RPMI7951 (cell line): ENCODE results near the gene PRUNE2. TPM values are rescaled to one million over a fixed set of nuclear protein-coding genes. Genes with fewer than 3 reads are reported as not detected.
"Not testable (repeated sequence)": the region's sequence is repeated elsewhere in the genome, so short reads cannot be mapped to it uniquely, and the experiment has no call there.

Experiments used
- DNase-seq: peaks from one replicate; pipeline ENCODE4 v3.0.0-alpha.2; 2012; ENCODE audit warnings: low read depth
- total RNA-seq: library from RNA; depleted of rRNA; stranded (reverse); fragments of >200 nt; shearing (Covaris generic); gene quantifications from 2 replicates; pipeline ENCODE4 v1.2.3, GENCODE V29; 2014

The PRUNE2 gene
- total RNA-seq, 1 experiment from 2014 or later = 0.12 TPM

DNA sequence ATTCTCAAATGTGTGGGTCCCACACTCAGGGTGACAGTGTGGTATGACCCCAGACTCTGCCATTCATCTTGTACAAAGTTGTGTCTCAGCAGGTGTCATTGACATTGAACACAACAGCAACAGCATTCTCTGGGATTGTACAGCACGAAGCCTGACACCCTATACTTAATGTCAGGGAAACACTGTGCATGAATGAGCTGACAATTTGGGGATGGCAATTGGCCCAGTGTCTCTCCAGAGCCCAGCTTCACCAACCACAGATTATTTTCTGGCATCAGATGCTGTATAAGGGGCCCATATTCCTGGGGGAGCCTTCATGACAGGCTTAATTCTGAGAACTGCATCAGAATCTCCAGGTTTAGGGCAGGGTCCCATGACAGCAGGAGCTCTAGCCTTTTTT lies 303.7 kb downstream of the PRUNE2 start:
- DNase-seq = no peak

DNA sequence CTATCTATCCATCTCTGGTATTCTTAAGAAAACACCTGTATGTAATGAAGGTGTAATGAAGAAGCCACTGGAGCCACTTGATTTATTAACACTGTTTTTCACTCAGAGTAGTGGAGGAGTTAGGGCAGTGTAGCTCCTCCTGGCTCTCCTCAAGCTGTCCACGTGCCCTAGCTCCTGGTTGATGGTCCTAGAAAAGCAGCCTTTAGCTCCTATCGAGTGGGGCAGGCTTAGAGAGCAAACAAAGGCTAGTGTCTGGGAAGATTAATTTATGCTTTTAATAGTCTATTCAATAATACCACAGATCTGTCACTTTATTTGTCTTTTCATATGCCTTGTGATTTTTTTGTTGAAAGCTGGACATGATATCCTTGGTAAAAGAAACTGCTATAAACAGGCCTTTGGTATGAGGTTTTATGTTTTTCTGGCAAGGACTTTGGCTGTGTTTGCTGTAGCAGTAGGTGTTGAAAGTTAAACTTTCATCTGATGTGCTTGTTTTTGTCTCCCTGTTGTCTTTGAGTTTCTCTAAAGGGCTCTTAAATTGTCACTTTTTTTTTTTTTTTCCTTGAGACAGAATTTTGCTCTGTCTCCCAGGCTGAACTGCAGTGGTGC lies 305.8 kb downstream of the PRUNE2 start:
- no peak for DNase-seq

DNA sequence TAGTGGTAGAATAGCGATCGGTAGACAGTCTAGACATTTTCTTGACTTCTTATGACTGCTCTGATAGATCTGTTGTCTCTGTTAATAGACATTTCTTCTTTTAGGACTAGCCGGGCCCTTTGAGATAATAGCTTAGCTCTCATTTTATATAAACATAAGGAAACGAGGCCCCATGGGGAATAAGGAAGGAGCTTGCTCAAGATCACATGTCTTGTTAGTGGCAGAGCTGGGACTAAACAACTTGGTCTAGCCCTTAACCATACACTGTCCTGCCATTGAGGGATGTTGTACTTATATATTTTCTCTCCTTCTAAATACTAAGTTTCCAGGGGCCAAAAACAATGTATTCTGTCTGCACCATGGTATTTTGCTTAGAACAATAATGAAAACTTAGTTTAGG lies 306.9 kb downstream of the PRUNE2 start:
- DNase-seq = no peak

DNA sequence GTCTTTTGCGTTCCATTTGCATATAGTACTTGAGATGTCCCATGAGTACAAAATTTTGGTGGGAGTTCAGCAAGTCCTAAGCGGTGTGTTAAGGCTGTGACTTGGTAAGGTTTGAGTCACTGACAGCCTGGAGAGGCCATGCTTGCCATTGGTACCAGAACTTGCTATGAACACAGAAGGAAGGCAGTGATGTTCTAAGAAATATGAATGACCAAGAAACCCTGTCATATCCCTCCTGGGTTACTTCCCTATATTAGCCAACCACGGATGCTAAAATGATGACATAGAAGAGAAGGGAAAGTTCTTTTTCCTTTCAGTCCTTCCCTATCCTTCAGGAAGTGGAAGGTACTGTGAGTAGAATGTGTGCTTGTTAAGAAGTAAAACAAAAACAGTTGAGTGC lies 310.3 kb downstream of the PRUNE2 start:
- DNase-seq = no peak

DNA sequence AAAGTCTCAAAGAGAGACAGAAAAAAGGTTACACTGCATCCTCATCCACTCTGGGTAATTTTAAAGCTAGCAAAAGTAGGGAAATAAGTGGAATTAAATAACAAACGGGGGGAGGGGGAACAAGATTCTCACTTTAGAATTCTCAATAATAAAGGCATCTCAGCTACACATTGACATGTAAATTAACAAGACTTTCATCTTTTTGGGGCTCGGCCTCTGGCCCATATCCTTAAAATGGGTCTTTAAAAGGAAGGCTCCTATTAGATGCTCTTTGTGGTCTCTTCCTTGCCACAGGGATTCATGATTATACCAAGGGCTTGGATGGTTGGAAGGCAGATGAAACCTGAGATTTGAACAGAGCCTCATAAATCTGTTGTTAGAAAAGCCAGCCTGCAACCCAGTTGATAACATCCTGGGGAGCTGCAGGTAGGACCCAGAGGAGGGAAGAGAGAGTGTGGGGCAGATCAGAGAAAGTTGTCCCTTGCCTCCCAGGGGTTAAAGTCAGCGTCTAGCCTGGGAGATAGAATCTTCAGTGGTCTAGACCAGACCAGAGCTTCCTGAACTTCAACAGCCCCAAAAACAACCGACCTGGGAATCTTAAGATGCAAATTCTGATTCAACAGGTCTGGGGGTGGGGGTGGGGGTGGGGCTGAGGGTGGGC lies 311.0 kb downstream of the PRUNE2 start:
- DNase-seq = no peak

DNA sequence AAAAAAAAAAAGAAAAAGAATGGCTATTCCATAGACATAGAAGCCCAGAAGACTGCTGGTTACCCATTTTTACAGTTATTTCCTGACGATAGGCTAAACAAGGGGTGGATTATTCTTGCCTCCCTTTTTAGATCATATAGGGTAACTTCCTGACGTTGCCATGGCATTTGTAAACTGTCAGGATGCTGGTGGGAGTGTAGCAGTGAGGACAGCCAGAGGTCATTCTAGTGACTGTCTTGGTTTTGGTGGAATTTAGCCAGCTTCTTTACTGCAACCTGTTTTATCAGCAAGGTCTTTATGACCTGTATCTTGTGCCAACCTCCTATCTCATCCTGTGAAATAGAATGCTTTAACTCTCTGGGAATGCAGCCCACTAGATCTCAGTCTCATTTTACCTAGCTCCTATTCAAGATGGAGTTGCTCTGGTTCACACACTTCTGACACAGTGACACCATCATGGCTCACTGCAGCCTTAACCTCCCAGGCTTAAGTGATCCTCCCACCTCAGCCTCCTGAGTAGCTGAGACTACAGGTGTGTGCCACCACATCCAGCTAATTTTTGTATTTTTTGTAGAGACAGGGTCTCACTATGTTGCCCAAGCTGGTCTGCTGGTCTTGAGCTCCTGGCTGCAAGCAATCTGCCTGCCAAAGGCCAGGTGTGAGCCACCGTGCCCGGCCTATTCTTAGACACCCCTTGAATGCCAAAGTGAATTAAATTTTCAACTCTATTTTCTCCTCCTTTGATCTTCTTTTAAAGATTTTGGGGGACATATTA lies 311.8 kb downstream of the PRUNE2 start:
- DNase-seq = not testable (repeated sequence)

DNA sequence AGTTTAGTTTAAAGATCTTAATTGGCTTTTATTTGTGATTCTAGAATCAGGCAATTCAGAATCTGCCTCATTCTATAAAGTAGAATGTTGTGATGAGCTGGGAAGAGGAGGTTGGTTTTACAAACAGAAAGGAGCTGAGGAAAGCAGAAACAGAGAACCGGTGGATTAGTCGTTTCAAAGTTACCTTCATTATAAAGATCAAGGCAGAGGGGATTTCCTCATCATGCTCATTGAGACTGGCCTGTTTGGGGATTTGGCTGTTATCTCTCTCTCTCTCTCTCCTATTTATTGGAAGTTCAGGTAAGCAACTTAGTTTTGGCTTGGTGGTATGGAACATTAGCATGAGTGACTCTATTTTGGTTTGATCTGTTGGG lies 313.0 kb downstream of the PRUNE2 start:
- DNase-seq = no peak

DNA sequence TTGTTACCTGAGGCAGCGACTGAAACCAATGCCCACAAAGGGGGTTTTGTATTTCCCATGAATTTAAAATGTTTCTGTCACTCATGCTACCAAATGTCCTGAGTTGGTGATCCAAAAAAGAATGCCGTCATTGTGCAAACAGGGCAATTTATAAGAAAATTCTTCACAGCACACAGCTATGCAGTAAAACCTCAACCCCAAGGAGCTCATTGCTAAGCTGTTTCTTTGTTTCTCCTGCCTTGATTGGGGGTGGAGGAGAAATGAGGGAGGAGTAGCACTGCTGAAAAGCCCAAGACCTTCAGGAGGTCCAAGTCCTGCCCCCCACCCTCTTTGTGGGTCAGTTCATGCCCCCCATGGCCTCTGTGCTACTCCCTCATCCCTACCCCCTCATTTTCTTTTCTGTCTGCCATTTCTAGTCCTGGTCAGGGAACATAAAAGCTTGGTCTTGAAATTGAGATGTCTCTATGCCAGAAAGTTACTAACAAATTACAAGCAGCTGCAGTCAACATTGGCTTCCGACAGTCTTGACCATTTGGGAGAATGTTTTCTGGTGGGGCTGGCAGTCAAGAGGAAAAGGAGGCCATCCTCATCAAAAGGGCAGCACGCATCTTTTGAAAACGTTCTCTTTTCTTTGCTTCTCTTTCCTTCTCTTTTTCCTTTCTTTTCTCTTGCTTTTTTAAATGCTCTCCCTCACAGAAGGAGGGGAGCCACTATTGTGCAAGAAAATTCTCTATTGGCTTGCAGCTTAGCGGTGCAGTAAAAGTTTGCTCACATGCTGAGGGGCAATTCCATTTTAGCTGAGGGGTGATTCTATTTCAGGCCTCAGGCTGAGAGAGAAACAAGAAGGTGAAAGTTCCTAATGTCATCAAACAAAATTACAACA lies 313.6 kb downstream of the PRUNE2 start:
- DNase-seq = peak; percentile 33

DNA sequence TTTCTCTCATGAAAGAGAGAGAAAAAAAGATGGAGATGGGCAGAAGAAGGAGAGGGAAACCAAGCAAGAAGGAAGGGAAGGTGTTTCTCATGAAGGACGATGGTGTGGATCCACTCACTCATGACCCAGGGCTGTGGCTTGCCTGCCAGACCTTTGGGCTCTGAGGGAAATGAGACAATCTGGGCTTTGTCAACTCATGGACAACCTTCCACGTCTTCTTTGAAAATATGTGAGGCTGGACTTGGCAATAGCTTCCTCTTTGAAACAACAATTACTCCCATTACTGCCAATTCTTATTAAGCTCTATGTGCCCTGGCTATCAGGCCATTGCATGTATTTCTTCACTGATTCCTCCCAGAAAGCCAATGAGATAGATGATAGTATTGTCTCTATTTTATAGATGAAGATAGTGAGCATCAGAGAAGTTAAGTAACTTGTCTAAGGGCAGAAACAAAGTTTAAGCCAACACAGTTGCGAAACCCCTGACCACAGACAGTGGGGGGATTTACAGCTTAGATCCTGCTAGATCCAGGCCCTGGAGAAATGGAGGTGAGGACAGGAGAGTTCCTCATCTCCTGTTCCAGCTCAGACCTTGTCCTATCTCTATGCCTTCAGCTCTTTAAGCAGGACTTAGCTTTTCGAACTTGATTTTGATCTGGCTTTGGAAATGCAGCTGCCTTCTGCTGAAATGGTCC lies 314.5 kb downstream of the PRUNE2 start:
- no peak for DNase-seq

DNA sequence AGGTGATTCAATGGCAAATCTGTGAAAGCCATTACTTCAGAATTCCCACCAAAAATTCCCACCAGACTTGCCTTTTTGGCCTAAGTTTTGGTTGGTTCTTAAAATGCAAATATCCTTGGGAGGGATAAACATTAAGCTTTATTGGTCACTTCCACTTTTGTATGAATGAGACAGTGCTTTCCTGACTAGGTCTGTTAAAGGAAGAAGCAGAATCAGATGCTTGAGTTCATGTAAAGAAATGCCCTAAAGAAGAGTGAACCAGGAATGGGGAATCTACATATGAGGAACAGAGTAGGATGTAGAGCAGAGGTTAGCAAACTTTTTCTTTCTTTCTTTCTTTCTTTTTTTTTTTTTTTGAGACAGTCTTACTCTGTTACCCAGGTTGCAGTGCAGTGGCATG lies 317.6 kb downstream of the PRUNE2 start:
- DNase-seq = no peak

DNA sequence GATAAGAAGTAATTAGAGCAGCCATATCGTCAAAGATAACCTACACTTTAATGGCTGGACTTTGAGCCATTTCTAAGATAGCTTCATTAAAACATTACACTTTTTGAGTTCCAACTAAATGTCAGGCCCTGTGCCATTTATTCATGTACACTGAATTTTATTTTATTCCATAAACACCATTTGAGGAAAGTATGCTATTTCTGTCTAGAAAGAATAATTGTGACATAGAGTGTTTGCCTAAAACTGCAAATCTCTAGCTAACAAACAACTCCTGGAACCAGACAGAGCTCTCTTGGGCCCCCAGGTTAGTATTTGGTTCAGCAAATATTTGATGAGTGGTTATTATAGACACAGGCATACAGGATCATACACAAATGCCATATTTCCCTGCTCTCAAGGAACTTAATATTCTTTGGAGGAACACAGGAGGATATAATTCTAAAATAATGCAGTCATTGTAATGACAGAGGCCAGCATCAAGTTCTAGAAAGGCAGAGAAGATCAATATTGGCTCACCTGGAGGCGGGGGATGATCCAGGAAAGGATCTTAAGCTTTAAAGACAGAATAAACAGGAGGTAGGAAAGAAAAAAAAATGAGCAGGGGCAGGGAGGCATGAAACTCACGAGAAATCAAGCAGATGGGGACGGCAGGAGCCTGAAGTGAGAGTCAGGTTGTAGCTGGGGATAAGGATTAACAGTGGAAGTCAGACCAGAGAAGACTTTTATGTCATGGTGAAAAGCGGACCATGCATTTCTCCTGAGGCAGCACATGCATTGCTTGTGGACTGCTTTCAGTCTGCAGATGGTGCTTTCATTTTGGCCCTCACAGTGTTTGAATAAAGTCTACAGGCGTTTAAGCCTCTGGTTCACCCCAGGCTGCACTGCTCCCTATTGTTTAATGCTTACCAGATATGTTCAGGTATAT lies 319.3 kb downstream of the PRUNE2 start:
- no peak for DNase-seq

DNA sequence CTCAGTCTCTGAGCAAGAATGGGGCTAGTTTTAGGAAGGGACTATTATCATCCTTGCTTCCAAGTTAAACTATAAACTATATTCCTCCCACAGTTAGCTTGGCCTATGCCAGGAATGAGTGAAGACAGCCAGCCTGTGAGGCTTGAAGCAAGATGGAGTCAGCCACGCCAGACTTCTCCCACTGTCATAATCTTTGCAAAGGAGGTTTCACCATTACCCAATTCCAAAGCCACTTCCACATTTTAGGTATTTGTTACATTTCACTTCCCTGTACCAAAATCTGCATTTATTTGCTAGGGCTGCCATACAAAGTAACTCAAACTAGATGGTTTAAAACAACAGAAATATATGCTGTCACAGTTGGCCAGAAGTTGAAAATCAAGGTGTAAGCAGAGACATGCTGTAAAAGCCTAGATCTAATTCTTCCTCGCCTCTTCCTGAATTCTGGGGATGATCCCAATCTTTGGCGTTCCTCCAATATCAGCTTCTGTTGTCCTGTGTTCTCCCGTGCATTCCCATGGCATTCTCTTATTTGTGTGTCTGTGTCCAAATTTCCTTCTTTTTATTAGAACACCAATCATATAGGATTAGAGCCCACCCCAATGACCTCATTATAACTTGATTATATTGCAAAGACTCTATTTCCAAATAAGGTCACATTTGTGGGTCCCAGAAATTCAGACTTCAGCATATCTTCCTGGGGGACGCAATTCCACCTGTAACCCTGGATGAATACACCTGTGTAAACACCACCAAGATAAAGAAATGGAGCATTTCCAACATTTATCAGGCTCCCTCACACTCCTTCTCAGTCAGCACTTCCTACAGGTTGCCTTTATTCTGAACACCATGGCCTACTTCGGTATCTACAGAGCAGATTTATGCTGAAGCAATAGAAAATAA lies 320.2 kb downstream of the PRUNE2 start:
- no peak for DNase-seq

DNA sequence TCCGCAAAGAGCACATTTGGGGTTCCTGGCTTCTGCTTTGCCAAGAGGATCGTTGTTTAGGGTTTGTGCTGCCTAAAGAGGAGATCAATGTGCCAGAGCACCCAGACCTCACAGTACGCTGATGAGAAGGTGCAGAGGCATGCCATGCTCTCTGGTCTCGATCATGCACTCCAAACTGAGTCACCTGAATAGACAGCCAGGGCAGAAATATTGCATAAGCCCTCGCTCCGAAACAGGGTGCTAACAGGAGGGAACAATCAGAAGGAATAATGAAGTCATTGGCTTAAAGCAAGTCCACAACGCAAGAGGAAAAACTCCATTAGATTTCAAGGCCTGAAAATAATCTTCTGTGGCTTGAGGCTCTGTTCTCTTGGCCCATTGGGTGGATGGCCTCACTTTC lies 322.7 kb downstream of the PRUNE2 start:
- DNase-seq = no peak

DNA sequence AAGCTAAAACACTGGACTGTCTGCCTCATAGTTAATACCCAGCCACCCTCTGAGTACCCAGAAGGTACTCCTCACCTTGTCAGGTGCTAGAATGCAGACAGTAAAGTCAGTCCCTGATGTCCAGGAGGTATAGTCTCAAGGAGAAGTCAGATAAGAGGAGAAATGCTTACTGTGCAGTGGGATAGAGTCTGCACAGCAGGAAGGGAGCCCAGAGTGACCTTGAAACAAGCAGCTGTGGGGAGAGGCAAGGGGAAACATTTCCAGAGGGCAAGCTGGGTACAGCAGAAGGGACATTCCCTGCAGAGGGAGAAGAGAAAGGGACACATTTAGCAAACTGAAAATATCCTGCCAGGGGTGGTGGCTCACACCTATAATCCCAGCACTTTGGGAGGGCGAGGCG lies 324.2 kb downstream of the PRUNE2 start:
- no peak for DNase-seq

DNA sequence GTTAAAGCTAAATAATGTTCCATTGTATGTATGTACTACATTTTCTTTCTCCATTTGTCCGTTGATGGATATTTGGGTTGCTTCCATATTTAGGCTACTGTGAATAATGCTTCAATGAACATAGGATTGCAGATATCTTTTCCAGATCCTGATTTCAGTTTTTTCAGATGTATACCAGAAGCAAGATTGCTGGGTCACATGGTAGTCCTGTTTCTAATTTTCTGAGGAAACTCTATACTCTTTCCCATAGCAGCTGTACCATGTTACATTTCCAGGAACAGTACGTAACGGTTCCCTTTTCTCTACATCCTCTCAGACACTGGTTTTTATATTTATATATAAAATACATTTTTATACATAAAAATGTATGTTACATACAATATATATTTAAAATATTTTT lies 325.1 kb downstream of the PRUNE2 start:
- DNase-seq = no peak

DNA sequence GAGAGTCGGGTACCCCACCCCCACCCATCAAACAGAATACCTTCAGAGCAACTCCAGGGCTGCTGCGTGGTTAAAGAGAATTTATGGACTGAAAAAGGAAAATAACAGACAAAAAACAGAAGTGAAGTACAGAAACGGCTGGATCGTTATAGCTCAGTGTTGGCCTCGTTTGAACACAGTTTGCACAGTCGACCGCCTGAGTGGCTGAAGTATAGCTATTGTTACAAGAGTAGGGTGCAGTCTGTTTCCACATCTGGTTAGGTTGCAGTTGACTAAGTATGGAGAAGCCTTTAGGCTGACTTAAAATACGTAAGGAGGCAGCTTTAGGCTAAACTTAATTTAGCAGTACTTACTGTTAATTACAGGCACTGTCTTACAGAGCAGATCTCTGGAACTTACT lies 325.7 kb downstream of the PRUNE2 start:
- DNase-seq = no peak

DNA sequence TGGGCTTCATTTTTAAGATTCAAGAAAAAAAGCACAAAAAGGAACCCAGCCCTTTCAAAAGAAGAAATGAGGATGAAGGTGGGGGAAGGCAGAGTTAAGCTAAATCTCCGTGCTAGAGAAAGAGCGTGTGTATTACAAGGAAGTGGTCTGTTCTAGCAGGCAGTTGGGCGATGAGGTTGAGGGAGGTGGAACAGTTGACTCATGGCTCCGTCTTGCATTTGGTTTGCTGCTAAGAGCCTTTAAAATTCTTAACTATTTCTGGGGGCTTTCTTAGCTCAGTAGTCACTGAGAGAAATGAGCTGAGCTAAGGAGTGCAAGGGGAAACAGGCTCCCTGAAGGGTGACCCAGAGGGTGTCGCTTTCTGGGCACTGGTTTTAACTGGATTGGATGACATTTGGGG lies 329.6 kb downstream of the PRUNE2 start:
- peak; percentile 85 for DNase-seq

DNA sequence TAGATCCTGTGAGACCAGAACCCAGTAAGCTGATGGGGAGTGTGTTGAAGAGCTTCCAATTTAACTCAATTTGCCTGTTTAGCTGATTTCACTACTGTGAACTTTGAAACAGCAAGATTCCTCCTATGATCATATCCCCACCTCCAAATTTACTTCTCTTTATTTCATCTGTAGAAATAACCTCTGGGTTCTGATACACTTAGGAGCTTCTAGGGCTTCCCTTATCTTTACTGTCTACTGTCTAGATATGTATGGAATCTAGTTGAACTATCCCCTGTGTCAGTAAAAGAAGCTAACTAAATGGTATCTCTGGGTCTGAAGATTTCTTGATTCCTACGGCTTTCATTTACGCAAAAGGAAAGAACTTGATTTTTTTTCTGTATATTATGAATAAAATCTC lies 330.2 kb downstream of the PRUNE2 start:
- no peak for DNase-seq
